Motor neuron (in vitro differentiated cells): ENCODE measurements around the gene PGF. TPM values are rescaled to one million over a fixed set of nuclear protein-coding genes. Genes with fewer than 3 reads are reported as not detected.

Experiments
- ATAC-seq, 8 experiments: fragments of 200-7000 bp; cut with Tn5 transposase; replicated peaks in 6 of 8; 2 replicates each; pipeline ENCODE4 v1.8.0; 2021; ENCODE audit warnings: mild to moderate bottlenecking in 8 of 8, moderate library complexity in 8 of 8
- H3K27ac ChIP-seq, 2 donors: fragments of 250-450 bp; sonication (Bioruptor Pico); 2 replicates each; pipeline ENCODE4 v1.9.0; 2021; ENCODE audit warnings: antibody characterized with exemption in 2 of 2, mild to moderate bottlenecking in 2 of 2, moderate library complexity in 1 of 2
- H3K4me1 ChIP-seq, 2 donors: fragments of 250-450 bp; sonication (Bioruptor Pico); replicated peaks in 1 of 2; 2 replicates each; pipeline ENCODE4 v1.6.1; 2021; ENCODE audit warnings: antibody characterized with exemption in 2 of 2, mild to moderate bottlenecking in 2 of 2, moderate library complexity in 1 of 2
- H3K4me3 ChIP-seq, 5 donors: fragments of 250-450 bp; sonication (Bioruptor Pico); 2 replicates each; pipeline ENCODE4 v1.9.0; 2021; ENCODE audit warnings: antibody characterized with exemption in 5 of 5, mild to moderate bottlenecking in 5 of 5, moderate library complexity in 4 of 5
- WGBS, 10 experiments: fragments of 450-650 bp; shearing (Covaris generic); methylation state at CpG; one replicate each; pipeline ENCODE4 v1.0.0; 2022; 5-methylcytosine and 5-hydroxymethylcytosine counted together
- in situ Hi-C, 9 experiments: fragments of 400-800 bp; cut with MboI; loops; one replicate each; pipeline ENCODE4 v1.15.0; 2021; ENCODE audit warnings: low sequenced_read_pairs in 9 of 9, low pct_unique_long_range_greater_than_20kb in 2 of 9; ENCODE audit not compliant: unreplicated experiment in 9 of 9
- total RNA-seq, 8 experiments: library from RNA; unstranded; fragments of 300-600 nt; gene quantifications; 2 replicates each; pipeline versions ENCODE4 v1.2.3 to v1.2.4, GENCODE V29; 2022

Gene PGF
- total RNA-seq, 8 experiments from 2014 or later, result 0.31 to 36.6 (median 3.2) TPM

DNA sequence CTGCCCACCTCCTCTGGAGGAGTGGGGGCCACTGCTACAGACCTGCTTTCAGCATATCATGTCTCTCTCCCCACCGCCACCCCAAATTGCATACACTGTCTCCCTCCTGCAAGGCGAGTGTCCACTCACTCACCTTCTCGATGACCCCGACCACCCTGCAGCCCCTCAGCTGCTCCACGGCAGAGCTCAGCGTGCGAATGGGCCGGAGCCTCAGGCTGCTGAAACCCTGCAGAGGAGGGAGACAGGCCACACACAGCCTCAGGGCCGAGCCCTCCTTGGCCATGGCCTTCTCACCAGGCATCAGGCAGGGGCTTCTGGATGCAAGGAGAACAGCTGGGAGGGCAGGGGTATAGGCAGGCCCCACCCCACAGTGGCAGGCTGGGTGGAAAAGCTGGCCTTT, 37.0 kb downstream of the PGF start:
- in situ Hi-C loops, result loop anchor here in 3 of 9 experiments (25.0 kb wide), 1 partner anchor 169 kb away; no protein-coding TSS in a partner anchor
- 100% methylated on average over 2 of the region's 9 CpGs; no CpG with 5 or more reads in 9 of the 10 experiments for WGBS, 10 experiments
- Histone ChIP-seq H3K4me1 (no peaks in the 10 kb centered on the region), H3K27ac (no peak overlapping the region), H3K4me3 (no peak overlapping the region)
- ATAC-seq, result no peak

DNA sequence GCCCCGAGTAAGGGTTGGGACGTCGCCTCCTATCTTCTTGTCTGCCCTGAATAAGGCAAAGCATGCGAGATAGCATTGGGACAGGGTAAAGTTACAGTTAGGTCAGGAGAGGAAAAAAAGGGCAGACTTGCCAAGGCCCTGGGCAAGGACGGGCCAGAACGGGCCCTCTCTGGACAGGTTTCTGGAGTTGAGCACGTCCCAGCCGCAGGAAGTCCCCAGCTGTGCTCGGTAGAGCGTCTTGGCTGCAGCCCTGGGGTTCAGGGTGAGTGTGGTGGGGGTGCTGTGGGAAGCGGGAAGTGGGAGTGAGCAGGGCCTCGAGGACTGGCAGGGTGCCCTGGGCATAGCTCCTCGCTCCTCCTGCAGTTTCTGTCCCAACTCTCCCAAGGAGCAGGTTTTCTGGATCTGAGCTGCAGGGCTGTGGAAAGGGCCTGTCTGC, 37.7 kb downstream of the PGF start:
- in situ Hi-C loops, result loop anchor here in 3 of 9 experiments (25.0 kb wide), 1 partner anchor 170 kb away; no protein-coding TSS in a partner anchor
- H3K4me3 ChIP-seq, result no peak overlapping the region
- no peak for ATAC-seq
- no peaks in the 10 kb centered on the region for H3K4me1 ChIP-seq
- no peak overlapping the region for H3K27ac ChIP-seq
- 72 to 100% (median 85%) methylated on average over 1 to 7 of the region's 13 CpGs; no CpG with 5 or more reads in 1 of the 10 experiments for WGBS, 10 experiments

- in situ Hi-C loops, result loop anchor here in 3 of 9 experiments (25.0 kb wide), 1 partner anchor 170 kb away; no protein-coding TSS in a partner anchor
- 60 to 90% (median 67%) methylated on average over 1 to 2 of the region's 5 CpGs; no CpG with 5 or more reads in 7 of the 10 experiments for WGBS, 10 experiments
- H3K4me1 ChIP-seq, result no peaks in the 10 kb centered on the region
- no peak overlapping the region for H3K27ac ChIP-seq
- ATAC-seq, result no peak
- no peak overlapping the region for H3K4me3 ChIP-seq
Observed at GRCh38 chr14:74917178-74917543, 38.2 kb downstream of the PGF start.

DNA sequence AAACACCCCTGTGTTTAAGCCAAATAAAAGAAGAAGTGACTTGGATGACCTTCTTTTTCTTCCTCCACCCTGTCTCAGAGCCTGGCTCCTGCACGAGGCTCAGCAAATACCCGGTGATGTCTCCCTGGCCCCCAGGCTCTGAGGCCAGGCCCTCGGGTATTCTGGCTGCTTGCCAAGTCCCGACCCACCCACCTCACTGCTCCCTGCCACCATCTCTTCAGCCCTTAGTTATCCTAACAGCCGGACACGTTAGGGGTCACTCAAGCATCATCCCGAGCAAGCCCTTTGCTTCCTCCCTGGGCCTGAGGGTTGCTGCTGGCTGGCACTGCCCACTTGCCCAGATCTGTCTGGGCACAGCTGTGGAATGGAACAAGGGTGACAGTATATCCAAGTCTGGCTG, 39.6 kb downstream of the PGF start:
- Histone ChIP-seq H3K4me1 (no peaks in the 10 kb centered on the region), H3K27ac (no peak overlapping the region), H3K4me3 (no peak overlapping the region)
- in situ Hi-C loops, result loop anchor here in 3 of 9 experiments (25.0 kb wide), 1 partner anchor 171 kb away; no protein-coding TSS in a partner anchor
- WGBS, 10 experiments, result 0 to 100% (median 48%) methylated on average over 1 to 7 of the region's 7 CpGs; no CpG with 5 or more reads in 4 of the 10 experiments
- ATAC-seq, result no peak

DNA sequence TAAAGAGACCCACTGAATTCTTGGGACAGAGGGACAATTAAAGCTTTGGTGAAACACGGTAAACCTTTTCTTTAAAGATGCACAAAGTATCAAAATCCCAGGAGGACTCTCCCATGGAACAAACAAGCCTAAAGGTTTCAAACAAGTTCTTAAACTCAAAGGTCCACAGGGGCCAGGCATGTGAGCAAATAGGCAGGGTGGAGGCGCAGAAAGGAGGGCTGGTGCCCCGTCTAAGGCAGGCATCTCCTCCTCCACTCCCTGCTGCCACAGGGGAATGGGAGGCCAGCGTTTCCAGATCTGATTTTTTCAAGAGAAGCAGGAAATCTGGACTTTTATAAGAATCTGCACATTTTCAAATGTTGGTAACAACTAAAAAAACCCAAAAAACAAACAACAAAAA, 40.0 kb downstream of the PGF start:
- 20 to 91% (median 72%) methylated on average over 1 to 4 of the region's 4 CpGs; no CpG with 5 or more reads in 2 of the 10 experiments for WGBS, 10 experiments
- Histone ChIP-seq H3K4me1 (no peaks in the 10 kb centered on the region), H3K27ac (no peak overlapping the region), H3K4me3 (no peak overlapping the region)
- ATAC-seq, result no peak
- in situ Hi-C loops, result loop anchor here in 3 of 9 experiments (25.0 kb wide), 1 partner anchor 172 kb away; no protein-coding TSS in a partner anchor

GRCh38 chr14:74913986-74914573, 41.3 kb downstream of the PGF start:
- H3K4me3 ChIP-seq, result no peak overlapping the region
- in situ Hi-C loops, result loop anchor here in 3 of 9 experiments (25.0 kb wide), 1 partner anchor 173 kb away; no protein-coding TSS in a partner anchor
- no peak overlapping the region for H3K27ac ChIP-seq
- ATAC-seq, result peak; percentile 56 to 84 (median 74)
- WGBS, 10 experiments, result 0 to 86% (median 38%) methylated on average over 1 to 3 of the region's 6 CpGs; no CpG with 5 or more reads in 3 of the 10 experiments
- H3K4me1 ChIP-seq, result no peaks in the 10 kb centered on the region

- 20 to 100% (median 61%) methylated on average over 1 to 5 of the region's 5 CpGs; no CpG with 5 or more reads in 5 of the 10 experiments for WGBS, 10 experiments
- no peak overlapping the region for H3K27ac ChIP-seq
- no peak for ATAC-seq
- H3K4me3 ChIP-seq, result no peak overlapping the region
- in situ Hi-C loops, result loop anchor here in 3 of 9 experiments (25.0 kb wide), 1 partner anchor 174 kb away; no protein-coding TSS in a partner anchor
- no peaks in the 10 kb centered on the region for H3K4me1 ChIP-seq
Observed at GRCh38 chr14:74913393-74913910, 41.9 kb downstream of the PGF start.

- no peak for ATAC-seq
- no peak overlapping the region for H3K27ac ChIP-seq
- in situ Hi-C loops, result loop anchor here in 3 of 9 experiments (25.0 kb wide), 1 partner anchor 174 kb away; no protein-coding TSS in a partner anchor
- H3K4me3 ChIP-seq, result no peak overlapping the region
- 43 to 100% (median 100%) methylated on average over 1 to 7 of the region's 10 CpGs; no CpG with 5 or more reads in 6 of the 10 experiments for WGBS, 10 experiments
- no peaks in the 10 kb centered on the region for H3K4me1 ChIP-seq
Observed at GRCh38 chr14:74912801-74913200, 42.6 kb downstream of the PGF start.

GRCh38 chr14:74912111-74912510, 43.3 kb downstream of the PGF start:
- Histone ChIP-seq H3K4me3 (no peak overlapping the region), H3K4me1 (no peaks in the 10 kb centered on the region), H3K27ac (no peak overlapping the region)
- ATAC-seq, result no peak
- in situ Hi-C loops, result loop anchor here in 3 of 9 experiments (25.0 kb wide), 1 partner anchor 175 kb away; no protein-coding TSS in a partner anchor
- WGBS, 10 experiments, result 89 to 100% methylated on average over 1 to 3 of the region's 6 CpGs; no CpG with 5 or more reads in 8 of the 10 experiments

- ATAC-seq, result no peak
- 80 to 82% methylated on average over 1 to 5 of the region's 5 CpGs; no CpG with 5 or more reads in 8 of the 10 experiments for WGBS, 10 experiments
Observed at GRCh38 chr14:74911704-74912103, 43.7 kb downstream of the PGF start.

GRCh38 chr14:74911221-74911620, 44.2 kb downstream of the PGF start:
- in situ Hi-C loops, result loop anchor here in 3 of 9 experiments (25.0 kb wide), 1 partner anchor 176 kb away; no protein-coding TSS in a partner anchor
- no peaks in the 10 kb centered on the region for H3K4me1 ChIP-seq
- 100% methylated on average over 1 of the region's 6 CpGs; no CpG with 5 or more reads in 9 of the 10 experiments for WGBS, 10 experiments
- no peak for ATAC-seq
- H3K4me3 ChIP-seq, result no peak overlapping the region
- H3K27ac ChIP-seq, result no peak overlapping the region

More at GRCh38 chr14:74911704-74912103, 43.7 kb downstream of the PGF start:
- H3K4me3 ChIP-seq, result no peak overlapping the region
- in situ Hi-C loops, result loop anchor here in 3 of 9 experiments (25.0 kb wide), 1 partner anchor 176 kb away; no protein-coding TSS in a partner anchor
- H3K4me1 ChIP-seq, result no peaks in the 10 kb centered on the region
- H3K27ac ChIP-seq, result no peak overlapping the region

DNA sequence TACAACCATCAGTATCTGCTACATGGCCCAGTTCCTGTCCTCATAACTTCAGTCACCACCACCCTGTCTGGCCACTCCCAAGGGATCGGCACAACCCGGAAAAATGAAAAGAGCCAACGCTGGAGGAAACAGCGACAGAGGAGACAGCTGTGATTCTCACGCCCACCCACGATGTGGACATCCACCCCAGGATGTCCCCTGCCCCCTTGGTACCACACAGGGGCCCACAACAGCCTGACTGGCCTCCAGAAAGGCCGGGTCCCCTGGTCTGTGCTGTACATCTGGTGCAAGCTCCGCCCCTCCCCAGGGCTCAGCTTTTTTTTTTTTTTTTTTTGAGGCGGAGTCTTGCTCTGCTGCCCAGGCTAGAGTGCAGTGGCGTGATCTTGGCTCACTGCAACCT, 44.8 kb downstream of the PGF start:
- Histone ChIP-seq H3K4me1 (no peaks in the 10 kb centered on the region), H3K4me3 (no peak overlapping the region), H3K27ac (no peak overlapping the region)
- in situ Hi-C loops, result loop anchor here in 3 of 9 experiments (25.0 kb wide), 1 partner anchor 177 kb away; no protein-coding TSS in a partner anchor
- 6 to 100% (median 47%) methylated on average over 1 to 8 of the region's 10 CpGs; no CpG with 5 or more reads in 4 of the 10 experiments for WGBS, 10 experiments
- peak in 3 of 8 experiments; percentile 12 to 43 (median 38) for ATAC-seq

GRCh38 chr14:74909911-74910310, 45.5 kb downstream of the PGF start:
- WGBS, 10 experiments, result 95 to 100% (median 97%) methylated on average over 3 to 5 of the region's 10 CpGs; no CpG with 5 or more reads in 7 of the 10 experiments
- ATAC-seq, result no peak
- in situ Hi-C loops, result loop anchor here in 3 of 9 experiments (25.0 kb wide), 1 partner anchor 177 kb away; no protein-coding TSS in a partner anchor
- no peak overlapping the region for H3K27ac ChIP-seq
- H3K4me1 ChIP-seq, result no peaks in the 10 kb centered on the region
- H3K4me3 ChIP-seq, result no peak overlapping the region
